ENCODE results near the gene HOXA4. TPM values are rescaled to one million over a fixed set of nuclear protein-coding genes. Genes with fewer than 3 reads are reported as not detected.
A peak's percentile ranks its signal among the peaks of the same experiment; 100 is the strongest.

Gene HOXA4
- polyA plus RNA-seq, 1 donor (not counting 4 experiments of a cell fraction or from before 2014, with no cell fraction given) = 1.5 TPM

GRCh38 chr7:27083646-27084045, 46.9 kb downstream of the HOXA4 start:
- FAIRE-seq (no peak), DNase-seq (ENCODE audit: low read depth, low spot score) (no peak)
- no peaks in the 10 kb centered on the region for H3K9me1 ChIP-seq (ENCODE audit: control insufficient read depth, extremely low read depth, insufficient read depth, low read length)
- no peaks in the 10 kb centered on the region for H3K27me3 ChIP-seq (ENCODE audit: control insufficient read depth, extremely low read depth, insufficient read depth, low read length)
- H3K36me3 ChIP-seq (ENCODE audit: control insufficient read depth in 2 of 2, extremely low read depth in 1 of 2, insufficient read depth in 2 of 2, low read length in 2 of 2) = no peaks in the 10 kb centered on the region
- no peak overlapping the region for H3K4me2 ChIP-seq (ENCODE audit: control insufficient read depth, extremely low read depth, insufficient read depth, low read depth, low read length)
- no peaks in the 10 kb centered on the region for H3K79me2 ChIP-seq (ENCODE audit: control insufficient read depth, insufficient read depth, low read length)
- no peaks in the 10 kb centered on the region for H4K20me1 ChIP-seq (ENCODE audit: control insufficient read depth, extremely low read depth, insufficient read depth, low read length)
- dilution Hi-C loops (cut with MboI; ENCODE audit: extremely low pct_ligation_motif_present, low sequenced_read_pairs) = loop anchor here (25.0 kb wide), 1 partner anchor 221 kb away; the partner anchor contains the start of gene SKAP2
- H3K4me3 ChIP-seq (ENCODE audit: control insufficient read depth in 2 of 3, extremely low read depth in 1 of 3, insufficient read depth in 2 of 3, low read depth in 1 of 3, low read length in 3 of 3) = no peak overlapping the region
- H2AFZ ChIP-seq (ENCODE audit: control insufficient read depth, low read length) = no peak overlapping the region
- no peak overlapping the region for H3K9ac ChIP-seq (ENCODE audit: control insufficient read depth, extremely low read depth, insufficient read depth, low read length)
- no peaks in the 10 kb centered on the region for H3K9me3 ChIP-seq (ENCODE audit: control insufficient read depth, low read depth, low read length)
- H3K27ac ChIP-seq (ENCODE audit: control insufficient read depth, insufficient read depth, low read length) = no peak overlapping the region
- TF ChIP-seq CTCF (optimal IDR thresholded peaks at IDR 0.05 in 1 of 3, IDR thresholded peaks at IDR 0.05 in 1 of 3, conservative IDR thresholded peaks at IDR 0.05 in 1 of 3; ENCODE audit: extremely low read depth in 1 of 3, insufficient read depth in 2 of 3, low read length in 3 of 3) = no peak
- TF ChIP-seq EZH2 (IDR thresholded peaks at IDR 0.05; ENCODE audit: low read length) = no peak
- peaks cover 39% of the 10 kb centered on the region for H3K4me1 ChIP-seq (ENCODE audit: control insufficient read depth, extremely low read depth, insufficient read depth, low read length)

- peak overlapping the region; percentile 61 for H3K4me2 ChIP-seq (ENCODE audit: control insufficient read depth, extremely low read depth, insufficient read depth, low read depth, low read length)
- H3K9ac ChIP-seq (ENCODE audit: control insufficient read depth, extremely low read depth, insufficient read depth, low read length) = no peak overlapping the region
- dilution Hi-C loops (cut with MboI; ENCODE audit: extremely low pct_ligation_motif_present, low sequenced_read_pairs) = loop anchor here (25.0 kb wide), 1 partner anchor 220 kb away; the partner anchor contains the start of gene SKAP2
- H3K27me3 ChIP-seq (ENCODE audit: control insufficient read depth, extremely low read depth, insufficient read depth, low read length) = no peaks in the 10 kb centered on the region
- H3K36me3 ChIP-seq (ENCODE audit: control insufficient read depth in 2 of 2, extremely low read depth in 1 of 2, insufficient read depth in 2 of 2, low read length in 2 of 2) = no peaks in the 10 kb centered on the region
- peak overlapping the region; percentile 70 for H3K27ac ChIP-seq (ENCODE audit: control insufficient read depth, insufficient read depth, low read length)
- no peaks in the 10 kb centered on the region for H3K9me3 ChIP-seq (ENCODE audit: control insufficient read depth, low read depth, low read length)
- H3K79me2 ChIP-seq (ENCODE audit: control insufficient read depth, insufficient read depth, low read length) = no peaks in the 10 kb centered on the region
- peaks cover 41% of the 10 kb centered on the region for H3K4me1 ChIP-seq (ENCODE audit: control insufficient read depth, extremely low read depth, insufficient read depth, low read length)
- no peak overlapping the region for H3K4me3 ChIP-seq (ENCODE audit: control insufficient read depth in 2 of 3, extremely low read depth in 1 of 3, insufficient read depth in 2 of 3, low read depth in 1 of 3, low read length in 3 of 3)
- H3K9me1 ChIP-seq (ENCODE audit: control insufficient read depth, extremely low read depth, insufficient read depth, low read length) = no peaks in the 10 kb centered on the region
- no peaks in the 10 kb centered on the region for H4K20me1 ChIP-seq (ENCODE audit: control insufficient read depth, extremely low read depth, insufficient read depth, low read length)
- DNase-seq (ENCODE audit: low read depth, low spot score) (no peak), FAIRE-seq (peak; percentile 73)
- no peak for TF ChIP-seq EZH2 (IDR thresholded peaks at IDR 0.05; ENCODE audit: low read length)
- TF ChIP-seq CTCF (optimal IDR thresholded peaks at IDR 0.05 in 1 of 3, IDR thresholded peaks at IDR 0.05 in 1 of 3, conservative IDR thresholded peaks at IDR 0.05 in 1 of 3; ENCODE audit: extremely low read depth in 1 of 3, insufficient read depth in 2 of 3, low read length in 3 of 3) = no peak
- peak overlapping the region; percentile 28 for H2AFZ ChIP-seq (ENCODE audit: control insufficient read depth, low read length)
Measured at GRCh38 chr7:27082171-27082570, 48.4 kb downstream of the HOXA4 start.
